HG03108 (cell line): Measurements from ENCODE around the gene CCT7.

Source experiments
- ATAC-seq: cut with Tn5 transposase; IDR thresholded peaks from one replicate; pipeline ENCODE4 v1.9.1; 2021; ENCODE audit warnings: moderate library complexity; ENCODE audit not compliant: unreplicated experiment

CCT7 gene

DNA sequence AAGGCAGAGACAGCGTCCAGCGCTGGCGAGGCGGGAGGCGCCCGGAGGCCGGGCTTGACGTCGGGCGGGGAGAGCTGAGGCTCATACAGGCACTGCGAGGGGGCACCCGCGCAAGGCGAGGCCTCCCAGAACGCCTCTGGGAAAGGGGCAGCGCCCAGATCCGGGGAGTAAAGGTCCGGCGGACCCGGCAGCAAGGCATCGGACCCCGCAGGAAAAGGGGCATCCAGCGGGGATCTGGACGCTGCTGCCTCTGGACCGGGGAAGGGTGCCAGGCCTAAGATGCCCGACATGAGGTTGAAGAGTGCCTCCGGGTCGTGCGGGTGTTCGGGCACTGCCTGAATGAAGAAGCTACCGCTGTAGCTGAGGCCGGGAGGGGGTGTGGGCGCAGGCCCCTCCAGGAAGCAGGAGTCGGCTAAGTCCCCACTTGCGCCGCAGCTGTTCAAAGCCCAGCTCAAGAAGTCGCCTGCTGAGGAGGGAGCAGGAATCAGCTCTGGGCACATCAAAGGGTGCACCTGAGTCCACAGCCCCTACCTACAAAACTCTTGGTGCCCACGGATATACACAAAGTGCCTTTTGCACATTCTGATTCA lies 58.3 kb downstream of the CCT7 start:
- no peak for ATAC-seq

DNA sequence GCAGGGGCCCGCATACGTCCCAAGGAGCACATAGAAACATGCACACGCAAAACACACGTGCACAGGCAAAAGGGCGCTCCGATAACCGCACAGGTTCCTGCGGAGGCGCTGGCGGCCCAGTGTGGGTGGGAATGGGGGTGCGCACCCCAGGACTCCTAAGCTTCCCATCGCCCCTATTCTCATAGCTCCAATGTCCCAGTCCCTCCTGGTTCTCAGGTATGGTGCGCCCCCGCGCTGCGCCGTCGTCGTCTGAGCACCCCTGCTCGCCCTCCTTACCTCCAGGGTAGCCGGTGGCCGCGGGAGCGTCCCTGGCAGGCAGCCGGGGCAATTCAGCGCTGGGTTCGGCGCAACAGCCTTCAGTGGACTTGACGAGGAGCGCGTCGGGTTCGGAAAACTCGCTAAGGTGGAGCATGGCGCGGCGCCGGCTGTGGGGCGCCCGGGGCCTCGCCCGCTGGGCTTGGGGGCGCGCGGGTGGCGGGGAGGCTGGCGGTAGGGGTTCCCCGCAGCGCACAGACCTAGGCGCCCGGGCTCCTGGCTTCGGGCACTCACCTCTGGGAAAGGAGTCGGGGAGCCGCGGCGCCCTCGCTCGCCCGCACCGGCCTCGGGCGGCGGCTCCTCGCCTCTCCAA lies 58.9 kb downstream of the CCT7 start:
- ATAC-seq, result no peak

DNA sequence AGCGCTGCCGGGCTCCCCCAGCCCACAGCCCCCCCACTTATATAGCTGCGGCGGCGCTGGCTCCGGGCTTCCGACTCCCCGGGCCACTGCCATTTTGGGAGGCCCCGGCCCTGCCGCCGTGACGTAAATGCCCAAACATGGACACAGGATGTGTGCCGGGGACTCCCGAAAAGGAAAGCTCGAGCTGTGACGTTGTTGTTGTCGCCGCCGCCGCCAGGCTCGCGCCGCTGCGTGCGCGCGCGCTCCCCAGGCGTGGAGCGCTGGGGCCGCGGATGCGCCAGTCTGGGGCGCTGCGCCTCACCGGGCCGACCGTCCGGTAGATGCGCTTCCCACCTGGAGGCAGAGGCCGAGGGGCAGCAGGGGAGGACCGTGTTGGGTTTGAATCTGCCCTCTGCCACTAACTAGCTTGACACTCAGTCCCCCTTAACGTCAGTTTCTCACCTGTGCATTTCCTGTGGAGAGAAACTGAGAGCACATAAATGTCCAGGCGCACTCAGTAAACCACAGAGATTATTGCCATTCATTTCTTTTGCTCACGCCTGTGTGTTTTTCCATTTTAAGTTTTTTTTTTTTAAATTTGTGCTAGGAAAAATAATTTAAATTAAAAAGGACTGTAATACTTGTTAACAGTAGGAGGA lies 59.5 kb downstream of the CCT7 start, which contains the start of gene EGR4:
EGR4 (minus strand) TSS at position 15 of the 638 bp plus-strand sequence. CDS start 231 bp downstream, outside the sequence.
- ATAC-seq, result peak; percentile 85

DNA sequence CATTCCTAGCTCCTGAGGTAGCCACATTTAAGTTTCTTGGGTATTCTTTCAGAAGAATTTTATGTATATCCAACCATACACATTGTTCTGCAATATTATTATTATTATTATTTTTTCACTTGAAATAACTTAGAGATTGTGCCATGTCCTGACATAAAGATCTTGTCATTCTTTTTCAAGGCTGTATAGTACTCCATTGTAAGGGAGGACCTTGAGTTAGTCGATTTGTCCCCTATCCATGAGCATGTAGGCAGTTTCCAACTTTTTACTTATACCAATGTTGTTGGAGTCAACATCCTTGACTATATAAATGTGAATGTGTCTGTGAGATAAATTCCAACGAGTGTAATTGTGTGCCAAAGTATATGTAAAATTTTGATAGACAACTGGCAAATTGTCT lies 60.1 kb downstream of the CCT7 start:
- ATAC-seq, result no peak

DNA sequence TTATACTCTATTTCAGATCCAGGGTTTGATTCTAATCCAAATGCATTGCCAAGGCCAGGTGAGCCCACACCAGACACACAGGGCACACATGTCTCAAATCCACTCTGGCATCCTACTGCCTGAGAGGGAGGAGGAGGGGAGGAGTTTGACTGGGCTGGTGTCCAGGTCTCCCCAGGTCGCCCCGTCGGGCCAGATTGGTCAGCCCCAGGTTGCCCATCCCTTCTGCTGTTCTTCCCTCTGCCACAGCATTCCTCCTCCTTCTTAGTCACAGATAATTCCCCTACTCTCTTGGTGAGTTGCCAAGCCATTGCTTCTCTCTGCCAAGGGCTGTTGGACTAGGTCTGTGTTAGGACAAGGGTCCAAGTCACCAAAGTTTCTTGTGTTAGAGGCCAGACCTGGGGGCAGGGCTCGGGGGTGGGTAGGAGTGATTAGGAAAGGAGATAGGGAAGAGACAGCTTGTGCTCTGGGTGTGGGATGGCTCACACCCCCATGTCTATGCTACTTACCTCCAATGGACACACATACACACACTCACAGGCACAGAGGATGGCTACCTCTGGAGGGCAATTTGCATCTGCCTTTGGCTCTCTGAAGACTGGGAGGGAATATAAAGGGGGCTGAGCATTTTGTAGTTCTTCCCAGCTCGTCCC lies 61.8 kb downstream of the CCT7 start:
- no peak for ATAC-seq

DNA sequence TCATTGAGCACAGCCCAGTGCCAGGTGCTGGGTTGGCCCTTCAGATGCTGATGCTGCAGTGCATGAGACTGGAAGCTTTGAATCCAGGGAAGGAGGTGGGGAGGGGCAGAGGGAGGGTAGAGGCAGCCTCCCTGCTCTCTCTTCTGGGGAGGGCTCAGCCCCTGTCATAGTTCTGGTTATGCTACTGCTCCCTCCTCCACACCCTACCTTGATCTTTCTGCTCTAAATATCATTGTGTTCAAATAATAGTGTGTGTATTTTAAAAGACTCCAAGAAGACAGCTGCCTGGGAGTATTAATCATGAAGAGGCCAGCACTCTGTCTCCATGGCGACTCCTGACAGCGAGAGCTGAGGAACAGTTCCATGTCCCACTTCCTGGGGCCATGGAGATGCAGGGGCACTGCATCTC lies 63.0 kb downstream of the CCT7 start:
- ATAC-seq, result no peak

DNA sequence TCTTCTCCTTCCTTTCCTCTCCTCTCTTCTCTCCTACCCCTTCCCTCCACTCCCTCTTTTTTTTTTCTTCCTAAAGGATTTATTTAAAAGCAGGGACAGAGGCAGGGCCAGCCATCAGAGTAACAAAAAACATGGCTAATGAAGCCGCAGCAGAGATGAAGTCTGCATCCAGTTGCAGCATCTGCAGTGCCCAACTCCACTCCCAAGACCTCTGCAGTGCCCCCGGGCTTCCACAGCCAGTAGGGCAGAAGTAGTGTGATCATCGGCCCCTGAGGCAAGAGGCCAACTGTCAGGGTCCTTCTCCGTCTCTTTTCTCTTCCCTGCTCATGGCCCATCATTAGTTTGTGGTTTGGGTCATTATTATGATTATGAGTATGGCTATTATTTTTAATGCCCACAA lies 63.5 kb downstream of the CCT7 start:
- ATAC-seq, result no peak

DNA sequence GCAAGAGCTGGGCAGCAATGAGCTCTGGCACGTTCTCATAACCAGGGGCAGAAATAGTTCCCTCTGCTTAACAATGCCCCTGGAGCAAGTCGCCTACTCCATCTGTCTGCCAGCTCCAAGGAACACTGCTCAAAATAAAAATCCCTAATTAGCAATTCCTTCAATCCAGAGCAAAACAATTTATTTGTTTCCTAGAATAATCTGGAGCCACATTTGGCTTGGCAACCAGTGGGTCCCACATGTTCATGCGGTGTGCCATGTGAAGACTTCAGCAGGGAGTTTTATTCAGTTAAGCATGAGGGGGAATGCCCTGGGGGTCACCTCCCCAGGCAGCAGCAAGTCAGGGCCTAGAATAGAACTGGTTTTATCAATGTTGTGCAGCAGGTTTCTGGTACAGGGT lies 66.8 kb downstream of the CCT7 start:
- no peak for ATAC-seq

DNA sequence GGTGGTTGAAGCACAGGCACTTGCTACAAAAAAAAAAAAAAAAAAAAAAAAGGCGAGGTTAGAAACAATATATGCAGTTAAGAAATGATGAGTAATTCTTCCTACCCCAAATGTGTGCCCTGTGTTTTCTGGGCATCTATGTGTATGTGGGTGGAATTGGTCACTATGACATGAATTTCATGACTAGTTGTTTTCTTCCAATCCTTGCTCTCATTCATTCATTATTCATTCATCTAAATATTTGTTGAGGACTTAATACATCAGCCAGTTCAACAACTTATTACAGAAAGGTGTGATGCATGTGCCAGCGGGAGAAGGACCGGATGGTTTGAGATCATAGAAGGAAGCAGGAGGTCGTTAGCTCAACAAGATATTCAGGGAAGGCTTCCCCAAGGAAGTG lies 67.5 kb downstream of the CCT7 start:
- no peak for ATAC-seq
